ENCODE measurements around the gene ZNF212.
"Not testable (repeated sequence)": the region's sequence is repeated elsewhere in the genome, so short reads cannot be mapped to it uniquely, and the experiment has no call there.

Gene ZNF212

GRCh38 chr7:149220534-149220933 lies 18.9 kb upstream of the ZNF212 start:
- no peak for FAIRE-seq

- FAIRE-seq, result no peak
These were observed 16.3 kb upstream of the ZNF212 start for GRCh38 chr7:149223176-149223575.

- FAIRE-seq, result no peak
These were observed 15.7 kb upstream of the ZNF212 start for GRCh38 chr7:149223761-149224160.

DNA sequence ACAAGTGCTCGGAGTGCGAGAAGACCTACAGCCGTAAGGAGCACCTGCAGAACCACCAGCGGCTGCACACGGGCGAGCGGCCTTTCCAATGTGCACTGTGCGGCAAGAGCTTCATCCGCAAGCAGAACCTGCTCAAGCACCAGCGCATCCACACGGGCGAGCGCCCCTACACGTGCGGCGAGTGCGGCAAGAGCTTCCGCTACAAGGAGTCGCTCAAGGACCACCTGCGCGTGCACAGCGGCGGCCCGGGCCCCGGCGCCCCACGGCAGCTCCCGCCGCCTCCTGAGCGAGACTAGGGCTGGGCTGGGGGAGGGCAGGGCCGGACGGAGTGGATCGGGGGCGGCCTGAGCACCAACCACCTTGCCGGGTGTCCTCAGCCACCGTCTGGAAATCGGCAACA lies 15.1 kb upstream of the ZNF212 start:
- FAIRE-seq, result no peak

- no peak for FAIRE-seq
These were observed 14.3 kb upstream of the ZNF212 start for GRCh38 chr7:149225106-149225505.

DNA sequence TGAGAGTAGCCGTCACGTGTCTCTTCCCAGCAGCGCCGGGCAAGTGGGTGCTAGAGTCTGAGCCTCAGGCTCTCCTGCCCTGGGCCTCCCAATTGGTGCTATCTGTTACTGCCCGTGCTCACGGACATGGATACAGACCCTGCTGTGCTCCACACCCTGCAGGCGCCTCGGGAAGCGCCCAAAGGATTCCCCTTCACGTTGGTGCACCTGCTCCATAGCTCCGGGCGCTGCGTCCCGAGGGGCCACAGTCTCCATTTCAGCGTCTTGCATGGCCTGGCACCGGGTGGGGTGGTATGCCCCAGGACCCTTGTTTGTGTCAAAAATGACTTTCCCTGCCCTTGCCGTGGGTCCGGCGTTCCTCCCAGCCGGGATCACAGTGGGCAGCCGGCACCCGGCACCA lies 13.8 kb upstream of the ZNF212 start:
- FAIRE-seq, result no peak

DNA sequence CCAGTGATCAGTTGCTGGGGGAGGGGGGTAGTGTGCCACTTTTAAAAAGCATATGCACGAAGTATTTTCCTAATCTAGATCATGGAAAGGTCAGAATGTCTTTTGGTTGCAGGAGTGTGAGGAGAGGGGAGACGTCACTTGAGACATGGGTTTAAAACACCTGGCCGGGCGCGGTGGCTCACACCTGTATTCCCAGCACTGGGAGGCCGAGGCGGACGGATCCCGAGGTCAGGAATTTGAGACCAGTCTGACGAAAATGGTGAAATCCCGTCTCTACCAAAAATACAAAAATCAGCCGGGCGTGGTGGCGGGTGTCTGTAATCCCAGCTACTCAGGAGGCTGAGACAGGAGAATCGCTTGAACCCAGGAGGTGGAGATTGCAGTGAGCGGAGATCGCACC lies 13.1 kb upstream of the ZNF212 start:
- FAIRE-seq, result not testable (repeated sequence)

DNA sequence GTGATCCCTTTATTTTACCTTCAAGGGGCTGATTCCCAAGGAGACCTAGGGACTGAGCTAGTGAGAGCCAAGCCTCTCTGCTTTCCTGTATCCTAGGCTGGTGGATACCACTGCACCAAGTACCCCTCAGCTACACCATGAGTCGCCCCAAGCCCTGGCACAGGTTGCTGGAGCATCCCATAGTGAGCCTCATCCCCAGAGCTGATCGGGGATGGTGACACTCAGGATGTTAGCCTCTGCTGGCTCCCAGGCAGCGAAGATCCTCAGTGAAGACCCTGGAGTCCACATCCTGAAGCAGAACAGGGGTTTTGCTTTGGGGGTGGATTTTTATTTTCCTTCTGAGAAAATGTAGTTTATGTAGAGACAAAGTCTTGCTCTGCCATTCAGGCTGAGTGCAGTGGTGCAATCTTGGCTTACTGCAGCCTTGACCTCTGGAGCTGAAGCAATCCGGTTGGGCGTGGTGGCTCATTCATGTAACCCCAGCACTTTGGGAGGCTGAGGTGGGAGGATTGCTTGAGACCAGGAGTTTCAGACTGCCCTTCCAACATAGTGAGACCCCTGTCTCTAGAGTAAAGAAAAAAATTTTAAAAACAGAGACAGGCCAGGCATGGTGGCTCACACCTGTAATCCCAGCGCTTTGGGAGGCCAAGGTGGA lies 12.5 kb upstream of the ZNF212 start:
- FAIRE-seq, result no peak

DNA sequence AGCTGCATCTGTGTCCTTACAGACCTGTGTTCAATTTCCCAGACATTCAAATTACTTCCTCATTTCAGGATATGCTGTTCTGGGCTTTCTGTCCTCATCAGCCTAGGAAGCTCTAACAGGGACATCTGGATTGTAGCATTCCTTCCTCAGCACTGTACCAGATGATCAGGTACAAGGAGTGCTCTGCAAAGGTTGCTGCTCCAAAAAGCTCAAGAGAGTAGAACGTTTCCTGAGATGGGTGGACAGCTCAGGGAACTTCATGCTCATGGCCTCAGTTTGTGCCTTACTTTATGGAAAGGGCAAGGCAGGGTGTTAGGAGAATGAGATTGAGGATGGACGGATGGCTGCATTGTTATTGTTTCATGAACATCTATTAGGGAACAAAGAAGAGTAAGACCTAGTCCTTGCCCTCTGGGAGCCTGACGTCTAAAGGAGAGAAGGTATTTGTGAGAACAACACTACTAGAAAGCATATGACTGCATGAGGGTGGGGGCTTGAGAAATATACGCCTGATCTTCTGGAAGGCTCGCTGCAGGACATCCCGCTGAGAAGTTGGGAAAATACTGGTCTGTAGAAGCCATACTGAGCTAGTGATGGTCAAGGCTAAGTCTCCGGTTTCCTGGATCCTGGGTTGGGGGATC lies 10.5 kb upstream of the ZNF212 start:
- FAIRE-seq, result no peak

DNA sequence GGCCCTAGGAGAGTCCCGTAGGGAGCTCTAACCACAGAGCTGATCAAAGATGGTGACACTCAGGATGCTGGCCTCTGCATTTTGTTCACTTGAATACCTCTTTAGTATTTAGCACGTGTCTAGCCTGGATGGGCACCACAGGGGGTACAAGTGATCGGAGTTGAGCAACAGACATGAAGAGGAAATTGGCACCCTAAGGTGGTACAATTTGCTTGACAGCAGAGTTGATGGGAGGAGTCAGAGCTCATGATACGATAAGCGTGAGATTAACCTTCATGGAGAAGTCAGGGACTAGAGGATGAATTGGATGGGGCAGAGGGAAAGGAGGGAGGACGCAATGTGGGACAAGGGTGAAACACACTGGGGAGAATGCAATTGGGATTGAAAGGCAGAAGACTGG lies 9.9 kb upstream of the ZNF212 start:
- FAIRE-seq, result no peak

DNA sequence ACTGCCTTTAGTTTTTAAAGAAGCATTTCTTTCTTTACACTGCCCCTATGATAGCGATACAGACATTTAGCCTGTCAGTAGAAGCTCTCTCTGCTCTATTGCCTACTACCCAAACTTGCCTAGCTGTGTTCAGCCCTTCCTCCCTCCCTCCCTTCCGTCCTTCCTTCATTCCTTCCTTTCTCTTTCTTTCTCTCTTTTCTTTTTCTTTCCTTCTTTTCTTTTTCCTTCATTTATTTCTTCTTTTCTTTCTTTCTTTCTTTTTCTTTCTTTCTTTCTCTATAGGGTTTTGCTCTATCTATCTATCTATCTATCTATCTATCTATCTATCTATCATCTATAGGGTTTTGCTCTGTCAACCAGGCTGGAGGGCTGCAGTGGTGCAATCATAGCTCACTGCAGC lies 7.1 kb upstream of the ZNF212 start:
- no peak for FAIRE-seq

DNA sequence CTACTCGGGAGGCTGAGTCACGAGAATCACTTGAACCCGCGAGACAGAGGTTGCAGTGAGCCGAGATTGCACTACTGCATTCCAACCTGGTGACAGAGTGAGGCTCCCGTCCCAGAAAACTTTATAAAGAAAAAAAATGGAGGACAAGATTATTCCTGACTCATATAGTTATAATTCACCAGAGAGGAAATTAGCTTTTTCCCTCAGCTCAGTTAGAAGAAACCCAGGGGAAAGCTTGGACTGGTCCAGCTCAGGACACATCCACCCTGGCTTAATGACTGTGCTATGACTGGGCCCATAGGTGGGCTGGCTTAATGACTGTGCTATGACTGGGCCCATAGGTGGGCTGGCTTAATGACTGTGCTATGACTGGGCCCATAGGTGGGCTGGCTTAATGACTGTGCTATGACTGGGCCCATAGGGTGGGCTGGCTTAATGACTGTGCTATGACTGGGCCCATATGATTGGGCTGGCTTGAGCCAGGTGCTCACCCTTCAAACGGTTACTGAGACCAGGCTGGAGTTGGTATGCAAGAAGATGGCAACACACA lies 5.7 kb upstream of the ZNF212 start:
- not testable (repeated sequence) for FAIRE-seq

DNA sequence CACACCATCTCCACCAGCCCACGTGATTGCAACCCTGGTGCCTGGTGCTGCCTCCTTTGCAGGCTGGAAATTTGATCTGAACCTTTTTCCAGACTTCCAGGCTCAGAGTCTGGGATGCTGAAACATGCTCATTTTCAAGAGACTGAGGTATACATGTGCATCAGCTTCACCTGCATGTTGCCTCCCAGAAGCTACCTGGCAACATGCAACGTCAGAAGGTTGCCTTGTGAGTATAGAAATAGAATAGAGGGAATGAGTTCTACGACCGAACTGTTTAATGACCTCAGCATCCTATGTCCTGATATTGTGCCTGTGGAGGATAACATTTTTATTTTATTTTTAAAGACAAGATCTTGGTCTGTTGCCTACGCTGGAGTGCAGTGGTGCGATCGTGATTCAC lies 1.9 kb upstream of the ZNF212 start:
- no peak for FAIRE-seq

GRCh38 chr7:149238051-149238450 lies 1.4 kb upstream of the ZNF212 start:
- FAIRE-seq, result no peak

- no peak for FAIRE-seq
These were observed 1.2 kb downstream of the ZNF212 start for GRCh38 chr7:149240637-149241036.

- no peak for FAIRE-seq
These were observed 2.2 kb downstream of the ZNF212 start for GRCh38 chr7:149241696-149242095.

- FAIRE-seq, result no peak
These were observed 5.8 kb downstream of the ZNF212 start for GRCh38 chr7:149245244-149245643.

DNA sequence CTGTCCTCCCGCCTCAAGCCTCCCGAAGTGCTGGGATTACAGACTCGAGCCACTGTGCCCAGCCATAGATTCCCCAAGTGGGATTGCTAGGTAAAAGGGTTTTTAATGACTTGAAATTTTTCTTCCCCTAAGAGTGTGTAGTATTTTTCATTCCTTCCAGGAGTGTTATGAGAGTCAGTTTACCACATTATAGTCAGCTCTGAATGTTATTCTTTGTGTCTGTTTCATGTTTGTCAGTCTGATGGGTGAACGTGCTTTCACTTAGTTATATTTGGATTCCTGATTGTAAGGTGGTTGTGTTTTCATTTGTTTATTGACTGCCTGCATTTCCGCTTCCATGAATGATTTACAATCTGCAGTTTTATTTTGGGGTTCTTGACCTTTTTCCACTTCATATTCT lies 6.3 kb downstream of the ZNF212 start:
- no peak for FAIRE-seq

- no peak for FAIRE-seq
These were observed 9.3 kb downstream of the ZNF212 start for GRCh38 chr7:149248777-149249176.

GRCh38 chr7:149250151-149250550 lies 10.7 kb downstream of the ZNF212 start:
- not testable (repeated sequence) for FAIRE-seq

DNA sequence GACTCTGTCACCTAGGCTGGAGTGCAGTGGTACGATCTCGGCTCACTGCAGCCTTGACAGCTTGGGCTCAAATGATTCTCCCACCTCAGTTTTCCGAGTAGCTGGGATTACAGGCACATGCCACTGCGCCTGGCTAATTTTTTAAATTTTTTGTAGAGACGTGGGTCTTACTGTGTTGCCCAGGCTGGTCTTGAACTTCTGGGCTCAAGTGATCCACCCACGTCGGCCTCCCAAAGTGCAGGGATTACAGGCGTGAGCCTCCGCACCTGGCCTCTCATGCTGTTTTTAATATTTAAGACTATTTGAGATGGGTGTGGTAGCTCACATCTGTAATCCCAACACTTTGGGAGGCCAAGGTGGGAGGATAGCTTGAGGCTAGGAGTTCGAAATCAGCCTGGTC lies 12.1 kb downstream of the ZNF212 start:
- FAIRE-seq, result not testable (repeated sequence)

GRCh38 chr7:149252378-149252777 lies 12.9 kb downstream of the ZNF212 start:
- FAIRE-seq, result no peak

DNA sequence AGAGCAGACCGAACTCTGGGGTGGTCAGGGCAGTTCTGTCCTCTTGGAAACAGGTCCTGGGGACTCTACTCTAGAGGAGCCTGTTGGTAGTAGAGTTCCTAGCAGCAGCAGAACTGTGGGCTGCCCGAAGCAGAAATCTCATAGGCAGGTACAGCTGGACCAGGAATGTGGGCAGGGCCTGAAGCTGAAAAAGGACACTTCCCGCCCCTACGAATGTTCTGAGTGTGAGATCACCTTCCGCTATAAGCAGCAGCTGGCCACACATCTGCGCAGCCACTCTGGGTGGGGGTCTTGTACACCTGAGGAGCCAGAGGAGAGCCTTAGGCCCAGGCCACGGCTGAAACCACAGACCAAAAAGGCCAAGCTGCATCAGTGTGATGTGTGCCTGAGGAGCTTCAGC lies 14.2 kb downstream of the ZNF212 start:
- FAIRE-seq, result no peak

DNA sequence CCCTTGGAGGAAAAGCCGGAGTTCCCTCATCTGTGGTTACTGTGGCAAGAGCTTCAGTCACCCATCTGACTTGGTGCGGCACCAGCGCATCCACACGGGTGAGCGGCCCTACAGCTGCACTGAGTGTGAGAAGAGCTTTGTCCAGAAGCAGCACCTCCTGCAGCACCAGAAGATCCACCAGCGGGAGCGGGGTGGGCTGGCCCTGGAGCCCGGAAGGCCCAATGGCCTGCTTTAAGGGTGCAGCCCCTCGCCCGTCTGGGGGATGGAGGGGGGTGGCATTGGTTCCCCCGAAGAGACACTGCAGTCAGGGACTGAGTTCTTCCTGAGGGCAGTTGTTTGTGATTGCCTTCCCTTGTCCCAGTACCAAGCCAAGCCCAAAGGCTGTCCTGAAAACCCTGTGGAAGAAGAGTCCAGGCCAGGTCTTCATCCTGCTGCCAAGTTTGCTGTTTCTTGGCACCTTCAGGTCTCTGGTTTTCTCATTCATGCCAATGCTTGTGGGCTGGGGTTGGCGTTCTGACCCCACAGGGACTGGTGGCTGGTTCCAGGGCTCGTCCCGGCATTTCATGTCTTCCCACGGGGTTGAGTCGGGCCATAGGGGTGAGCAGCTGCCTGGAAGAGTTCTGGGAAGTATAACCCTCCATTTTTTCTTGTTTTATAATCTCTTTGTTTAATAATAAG lies 14.9 kb downstream of the ZNF212 start:
- no peak for FAIRE-seq
